T-helper 2 cell treated with Interferon-gamma antibody and Interleukin-4, amounts not matched to agents 5 μg/mL and 100 μg/mL, for 36 hours (primary cell): Measurements from ENCODE around the gene CELA2B.
"Not testable (repeated sequence)": the region's sequence is repeated elsewhere in the genome, so short reads cannot be mapped to it uniquely, and the experiment has no call there.

Experiments used
- DNase-seq: peaks from one replicate; pipeline ENCODE4 v3.0.0; 2021; ENCODE audit warnings: low spot score
- H3K27ac Mint-ChIP-seq: one replicate; pipeline ENCODE4 v1.8.0; 2021; ENCODE audit warnings: mild to moderate bottlenecking, mixed read lengths
- H3K27me3 Mint-ChIP-seq: one replicate; pipeline ENCODE4 v1.8.0; 2021; ENCODE audit warnings: low read depth, mixed read lengths
- H3K36me3 Mint-ChIP-seq: one replicate; pipeline ENCODE4 v1.8.0; 2021; ENCODE audit warnings: low read depth, mixed read lengths
- H3K4me1 Mint-ChIP-seq: one replicate; pipeline ENCODE4 v1.8.0; 2021; ENCODE audit warnings: low read depth, mixed read lengths
- H3K4me3 Mint-ChIP-seq: one replicate; pipeline ENCODE4 v1.8.0; 2022; ENCODE audit warnings: mild to moderate bottlenecking, moderate library complexity, mixed read lengths
- H3K9me3 Mint-ChIP-seq: one replicate; pipeline ENCODE4 v1.8.0; 2021; ENCODE audit warnings: mixed read lengths

Gene CELA2B

DNA sequence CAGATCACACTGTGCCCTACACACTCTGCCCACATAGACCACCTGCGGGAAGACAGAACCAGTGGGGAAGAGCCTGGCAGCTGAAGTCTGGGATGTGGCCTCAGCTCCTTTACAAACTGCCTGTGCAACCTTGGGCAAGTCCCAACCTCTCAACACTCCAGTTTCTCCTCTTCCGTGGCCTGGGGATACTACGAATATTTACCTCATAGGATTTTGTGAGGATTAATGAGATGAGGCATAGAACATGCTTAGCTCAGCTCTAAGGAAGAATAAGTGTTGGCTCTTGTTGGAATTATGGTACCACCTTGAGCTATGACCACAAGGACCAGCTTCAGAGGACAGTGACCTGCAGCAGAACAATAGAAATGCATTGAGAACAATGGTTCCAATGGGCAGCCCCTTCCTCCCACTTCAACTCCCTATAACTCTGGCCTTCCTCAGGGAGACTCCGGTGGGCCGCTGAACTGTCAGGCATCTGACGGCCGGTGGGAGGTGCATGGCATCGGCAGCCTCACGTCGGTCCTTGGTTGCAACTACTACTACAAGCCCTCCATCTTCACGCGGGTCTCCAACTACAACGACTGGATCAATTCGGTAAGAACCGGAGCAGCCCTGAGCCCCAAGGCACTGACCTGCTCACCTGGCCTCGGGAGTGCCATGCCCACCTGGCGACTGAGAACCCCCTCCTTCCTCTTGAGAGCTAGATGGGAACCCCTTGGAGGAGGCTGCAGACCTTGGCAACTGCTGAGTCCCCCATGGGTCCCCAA lies 11.1 kb downstream of the CELA2B start:
- H3K9me3 Mint-ChIP-seq, H3K4me3 Mint-ChIP-seq, H3K27me3 Mint-ChIP-seq, H3K27ac Mint-ChIP-seq, DNase-seq: not testable (repeated sequence)
- H3K4me1 Mint-ChIP-seq = peaks cover 13% of the 10 kb centered on the region
- peaks cover 29% of the 10 kb centered on the region for H3K36me3 Mint-ChIP-seq

- DNase-seq = no peak
- H3K36me3 Mint-ChIP-seq = peaks cover 29% of the 10 kb centered on the region
- no peak overlapping the region for H3K27ac Mint-ChIP-seq
- H3K4me3 Mint-ChIP-seq = no peak overlapping the region
- H3K9me3 Mint-ChIP-seq = no peaks in the 10 kb centered on the region
- peaks cover 13% of the 10 kb centered on the region for H3K4me1 Mint-ChIP-seq
- no peaks in the 10 kb centered on the region for H3K27me3 Mint-ChIP-seq
Observed at GRCh38 chr1:15488371-15488770, 12.5 kb downstream of the CELA2B start.

- no peak overlapping the region for H3K4me3 Mint-ChIP-seq
- no peak overlapping the region for H3K27ac Mint-ChIP-seq
- peaks cover 29% of the 10 kb centered on the region for H3K36me3 Mint-ChIP-seq
- H3K27me3 Mint-ChIP-seq = no peaks in the 10 kb centered on the region
- no peaks in the 10 kb centered on the region for H3K9me3 Mint-ChIP-seq
- peaks cover 13% of the 10 kb centered on the region for H3K4me1 Mint-ChIP-seq
- no peak for DNase-seq
Observed at GRCh38 chr1:15489052-15489736, 13.3 kb downstream of the CELA2B start.

DNA sequence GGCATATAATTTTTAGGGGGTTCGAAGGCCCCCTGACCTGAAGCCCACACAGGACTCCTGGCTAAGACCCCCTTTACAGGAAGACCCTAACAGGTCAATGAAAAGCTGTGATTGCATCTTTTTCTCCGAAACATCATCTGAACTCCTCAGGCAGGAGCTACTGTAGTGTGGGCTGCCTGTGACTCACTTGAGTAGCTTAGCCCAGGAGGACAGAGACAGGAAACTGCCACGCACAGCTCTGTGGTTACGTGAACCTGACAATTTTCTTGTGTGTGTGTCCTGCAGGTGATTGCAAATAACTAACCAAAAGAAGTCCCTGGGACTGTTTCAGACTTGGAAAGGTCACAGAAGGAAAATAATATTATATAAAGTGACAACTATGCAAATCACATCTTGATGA lies 15.1 kb downstream of the CELA2B start:
- not testable (repeated sequence) for H3K27me3 Mint-ChIP-seq, H3K9me3 Mint-ChIP-seq, H3K4me3 Mint-ChIP-seq
- H3K4me1 Mint-ChIP-seq = peaks cover 13% of the 10 kb centered on the region
- H3K36me3 Mint-ChIP-seq = peaks cover 29% of the 10 kb centered on the region
- H3K27ac Mint-ChIP-seq = peak overlapping the region; percentile 36
- peak; percentile 25 for DNase-seq

DNA sequence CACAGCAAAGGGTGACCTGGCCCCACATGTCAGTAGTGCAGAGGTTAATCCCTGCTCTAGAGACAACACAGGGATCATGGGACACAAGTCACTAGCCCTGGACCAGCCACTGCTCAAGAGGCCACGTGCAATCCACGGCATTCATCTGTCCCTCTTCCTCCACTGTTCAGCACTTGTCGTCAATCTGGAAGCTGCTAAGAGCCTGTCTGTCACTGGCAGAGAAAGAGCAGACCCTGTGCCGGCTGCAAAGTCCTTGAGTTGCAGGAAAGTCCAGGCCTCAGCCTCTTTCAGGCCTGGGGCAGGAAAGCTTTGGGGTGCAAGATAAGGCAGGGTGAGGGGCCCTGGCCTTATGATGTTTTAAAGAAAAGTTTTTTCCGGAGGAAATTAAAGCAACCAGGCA lies 16.7 kb downstream of the CELA2B start:
- no peaks in the 10 kb centered on the region for H3K27me3 Mint-ChIP-seq

DNA sequence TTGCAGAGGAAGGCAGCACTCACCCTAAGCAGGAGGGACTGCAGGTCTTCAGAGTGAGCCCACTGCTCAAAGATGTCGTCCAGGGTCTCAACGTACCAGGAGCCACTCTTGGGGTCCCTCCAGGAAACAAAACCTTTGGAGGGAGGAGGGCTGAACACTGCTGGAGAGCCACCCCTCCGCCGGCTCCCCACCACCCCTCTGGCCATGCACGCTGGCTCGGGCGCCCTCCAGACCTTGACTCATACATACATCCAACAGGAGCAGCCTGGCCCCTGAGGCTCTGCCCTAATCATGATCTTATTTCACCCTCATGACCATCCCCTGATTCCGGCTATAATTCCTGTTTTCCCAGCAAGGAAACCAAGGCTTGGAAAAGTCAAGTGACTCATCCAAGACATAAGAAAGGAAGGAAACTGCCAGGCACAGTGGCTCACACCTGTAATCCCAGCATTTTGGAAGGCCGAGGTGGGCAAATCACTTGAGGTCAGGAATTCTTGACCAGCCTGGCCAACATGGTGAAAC lies 18.0 kb downstream of the CELA2B start:
- Mint-ChIP-seq H3K4me3 (no peak overlapping the region), H3K9me3 (no peaks in the 10 kb centered on the region), H3K36me3 (peaks cover 34% of the 10 kb centered on the region), H3K27me3 (no peaks in the 10 kb centered on the region), H3K4me1 (peaks cover 13% of the 10 kb centered on the region), H3K27ac (no peak overlapping the region)
- no peak for DNase-seq

More for the DNA sequence above, 16.7 kb downstream of the CELA2B start:
- no peak overlapping the region for H3K4me3 Mint-ChIP-seq
- peaks cover 27% of the 10 kb centered on the region for H3K36me3 Mint-ChIP-seq
- no peak for DNase-seq
- H3K27ac Mint-ChIP-seq = no peak overlapping the region
- H3K4me1 Mint-ChIP-seq = peaks cover 13% of the 10 kb centered on the region
- no peaks in the 10 kb centered on the region for H3K9me3 Mint-ChIP-seq

DNA sequence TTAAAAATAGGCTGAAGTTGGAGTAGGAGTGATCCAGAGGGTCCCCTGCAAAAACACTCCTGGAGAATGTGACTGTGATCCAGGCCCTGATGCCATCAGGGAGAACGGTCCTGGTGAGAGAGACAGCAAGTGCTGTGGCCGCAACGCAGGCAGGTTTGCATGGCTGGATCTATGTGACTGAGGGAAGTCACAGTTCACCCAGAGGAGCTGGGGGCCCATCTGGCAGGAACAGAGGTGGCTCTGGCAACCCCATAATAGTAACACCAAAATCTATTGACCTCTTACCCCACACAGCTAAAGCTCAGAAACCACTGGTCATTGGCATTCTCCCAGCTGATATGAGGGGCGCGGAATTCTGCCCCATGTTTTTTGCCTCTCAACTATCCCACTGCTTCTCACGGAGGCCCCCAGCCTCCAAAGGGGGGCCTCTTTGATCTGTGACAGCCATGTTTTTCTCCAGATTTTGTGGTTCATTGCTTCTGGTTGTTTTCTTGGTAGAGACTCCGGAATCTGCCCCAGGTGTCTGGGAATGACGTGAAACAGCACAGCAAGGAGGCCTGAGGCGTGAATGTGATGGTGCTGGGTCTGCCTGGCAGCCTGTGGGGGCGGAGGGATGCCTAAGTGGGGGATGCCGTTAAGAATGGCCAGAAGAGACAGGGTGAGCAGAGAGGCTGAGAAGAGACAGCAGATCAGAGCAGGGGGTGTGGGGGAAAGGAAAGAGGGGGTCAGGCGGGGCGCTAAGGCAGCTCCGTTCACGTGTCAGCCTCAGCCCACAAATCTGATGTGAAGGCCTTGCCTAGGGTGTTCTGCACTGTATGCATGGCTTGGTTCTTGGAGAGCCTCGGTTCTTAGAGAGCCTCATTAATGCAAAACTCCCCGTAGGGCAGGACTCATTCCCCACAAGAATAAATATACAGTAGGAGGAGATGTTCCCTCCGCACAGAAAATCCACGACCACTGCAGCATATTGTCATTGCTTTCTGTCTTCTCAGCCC lies 24.6 kb downstream of the CELA2B start:
- Mint-ChIP-seq H3K9me3 (no peaks in the 10 kb centered on the region), H3K27me3 (no peaks in the 10 kb centered on the region), H3K27ac (no peak overlapping the region), H3K36me3 (peaks cover 26% of the 10 kb centered on the region), H3K4me1 (no peaks in the 10 kb centered on the region), H3K4me3 (no peak overlapping the region)
- no peak for DNase-seq

DNA sequence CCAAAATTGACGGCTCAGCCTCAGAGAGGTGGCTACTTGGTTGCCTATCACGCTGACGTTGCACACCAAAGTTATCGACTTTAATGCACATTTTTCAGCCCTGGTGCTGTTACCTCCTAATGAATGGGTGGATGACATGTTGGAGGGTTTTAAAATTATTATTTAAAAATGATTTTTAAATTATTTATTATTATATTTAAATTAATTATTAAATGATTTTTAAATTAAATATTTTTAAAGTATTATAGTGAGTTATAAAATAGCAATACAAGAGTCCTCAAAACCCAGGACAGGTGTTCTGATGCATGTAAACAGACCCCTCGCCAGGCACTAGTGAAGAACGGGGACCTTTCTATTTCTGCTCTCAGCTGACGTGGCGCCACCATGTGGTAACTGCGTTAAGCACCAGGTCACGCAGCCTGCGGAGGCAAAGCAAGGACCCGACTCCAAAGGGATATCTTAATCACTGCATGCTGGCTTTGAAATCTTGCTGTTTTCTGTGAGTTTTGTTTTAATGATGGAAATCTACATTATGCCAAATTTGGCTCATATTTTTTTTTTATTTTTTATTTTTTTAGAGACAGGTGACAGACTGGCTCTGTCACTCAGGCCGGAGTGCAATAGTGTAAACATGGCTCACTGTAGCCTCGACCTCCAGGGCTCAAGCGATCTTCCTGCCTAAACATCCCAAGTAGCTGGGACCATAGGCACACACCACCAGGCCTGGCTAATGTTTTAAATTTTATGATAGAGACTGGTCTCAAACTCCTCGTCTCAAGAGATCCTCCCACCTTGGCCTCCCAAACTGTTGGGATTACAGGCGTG lies 25.5 kb downstream of the CELA2B start:
- H3K4me3 Mint-ChIP-seq = no peak overlapping the region
- H3K27ac Mint-ChIP-seq = no peak overlapping the region
- DNase-seq = peak; percentile 24
- peaks cover 20% of the 10 kb centered on the region for H3K36me3 Mint-ChIP-seq
- no peaks in the 10 kb centered on the region for H3K27me3 Mint-ChIP-seq
- H3K9me3 Mint-ChIP-seq = no peaks in the 10 kb centered on the region
- H3K4me1 Mint-ChIP-seq = no peaks in the 10 kb centered on the region

DNA sequence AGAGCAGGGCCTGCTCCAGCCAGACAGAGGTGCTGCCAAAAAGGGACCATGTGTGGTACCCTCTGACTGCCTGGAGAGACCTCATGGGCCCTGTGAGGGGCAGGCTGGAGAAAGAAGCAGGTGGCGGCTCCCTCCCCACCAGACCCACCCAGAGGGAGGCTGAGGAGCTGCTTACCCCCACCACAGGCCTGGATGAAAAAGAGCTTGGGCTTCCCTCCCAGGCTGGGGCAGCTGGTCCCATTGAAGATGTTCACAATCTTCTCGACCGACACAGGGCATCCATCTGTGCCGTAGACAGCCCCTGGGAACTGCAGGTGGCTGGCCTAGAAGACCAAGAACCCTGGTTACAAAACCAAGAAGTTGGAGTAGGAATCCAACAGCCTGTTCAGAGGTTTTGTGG lies 28.5 kb downstream of the CELA2B start:
- peaks cover 11% of the 10 kb centered on the region for H3K36me3 Mint-ChIP-seq
- no peak overlapping the region for H3K4me3 Mint-ChIP-seq
- no peak for DNase-seq
- H3K27me3 Mint-ChIP-seq = no peaks in the 10 kb centered on the region
- H3K27ac Mint-ChIP-seq = no peak overlapping the region
- no peaks in the 10 kb centered on the region for H3K4me1 Mint-ChIP-seq
- no peaks in the 10 kb centered on the region for H3K9me3 Mint-ChIP-seq

GRCh38 chr1:15506831-15507230 lies 30.9 kb downstream of the CELA2B start:
- Mint-ChIP-seq H3K9me3 (no peaks in the 10 kb centered on the region), H3K4me3 (no peak overlapping the region), H3K36me3 (peaks cover 13% of the 10 kb centered on the region), H3K27ac (no peak overlapping the region), H3K27me3 (no peaks in the 10 kb centered on the region), H3K4me1 (peaks cover 6% of the 10 kb centered on the region)
- DNase-seq = no peak

DNA sequence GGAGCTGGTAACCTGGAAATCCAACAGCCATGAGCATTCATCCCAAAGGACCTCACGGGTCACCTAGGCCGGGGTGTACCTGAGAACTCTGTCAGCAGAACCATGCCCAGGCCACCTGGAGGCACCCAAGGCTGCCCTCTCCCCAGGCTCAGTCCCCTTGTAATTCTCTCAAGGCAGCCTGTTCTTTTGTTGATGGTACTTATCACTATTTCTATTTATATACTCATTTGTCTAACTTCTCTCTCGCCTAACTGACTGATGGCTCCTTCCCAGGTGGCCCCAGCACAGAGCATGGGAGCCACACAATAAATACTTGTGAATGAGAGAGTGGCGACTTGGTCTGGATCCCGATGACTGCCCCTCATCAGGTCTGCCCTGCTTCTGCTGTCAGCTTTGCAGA lies 31.4 kb downstream of the CELA2B start:
- no peaks in the 10 kb centered on the region for H3K9me3 Mint-ChIP-seq
- H3K36me3 Mint-ChIP-seq = peaks cover 17% of the 10 kb centered on the region

DNA sequence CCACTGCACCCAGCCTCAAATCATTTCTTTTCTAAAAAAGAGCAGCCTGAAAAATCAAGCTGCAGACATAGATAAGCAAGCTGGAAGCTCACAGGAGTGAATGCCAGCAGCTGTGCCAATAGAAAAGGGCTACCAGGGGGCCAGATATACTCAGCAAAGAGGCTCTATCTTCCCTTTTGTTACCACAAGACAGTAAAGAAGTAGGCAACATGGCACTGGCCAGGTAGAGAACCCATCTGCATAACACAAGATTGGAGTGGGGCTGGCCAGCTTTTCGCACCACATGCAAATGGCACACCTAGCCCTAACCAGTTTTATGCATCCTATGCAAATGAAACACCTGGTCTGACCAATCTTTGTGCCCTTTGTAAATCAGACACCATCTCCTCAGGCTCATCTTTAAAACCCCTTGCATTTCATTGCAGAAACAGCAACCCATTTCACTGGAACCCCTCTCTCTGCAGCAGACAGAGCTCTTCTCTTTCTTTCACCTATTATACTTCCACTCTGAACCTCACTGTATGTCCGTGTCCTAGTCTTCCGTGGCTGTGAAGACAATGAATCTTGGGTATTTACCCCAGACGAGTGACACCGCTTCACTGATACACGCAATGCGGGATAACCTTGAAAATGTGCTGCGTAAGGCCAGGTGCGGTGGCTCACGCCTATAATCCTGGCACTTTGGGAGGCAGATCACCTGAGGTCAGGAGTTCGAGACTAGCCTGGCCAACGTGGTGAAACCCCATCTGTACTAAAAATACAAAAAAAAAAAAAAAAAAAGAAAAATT lies 33.0 kb downstream of the CELA2B start:
- no peak overlapping the region for H3K27ac Mint-ChIP-seq
- H3K36me3 Mint-ChIP-seq = peaks cover 26% of the 10 kb centered on the region
- H3K9me3 Mint-ChIP-seq = no peaks in the 10 kb centered on the region
- H3K4me1 Mint-ChIP-seq = peaks cover 13% of the 10 kb centered on the region
- no peak for DNase-seq
- H3K27me3 Mint-ChIP-seq = no peaks in the 10 kb centered on the region
- no peak overlapping the region for H3K4me3 Mint-ChIP-seq

More for the DNA sequence above, 31.4 kb downstream of the CELA2B start:
- no peak for DNase-seq
- peaks cover 8% of the 10 kb centered on the region for H3K4me1 Mint-ChIP-seq
- H3K4me3 Mint-ChIP-seq = no peak overlapping the region
- H3K27me3 Mint-ChIP-seq = no peaks in the 10 kb centered on the region
- no peak overlapping the region for H3K27ac Mint-ChIP-seq
